K562 (cell line): ENCODE results near the gene KLK2. TPM values are rescaled to one million over a fixed set of nuclear protein-coding genes. Genes with fewer than 3 reads are reported as not detected.
A peak's percentile ranks its signal among the peaks of the same experiment; 100 is the strongest.

ENCODE experiments used
- ATAC-seq: fragments of 200-7000 bp; cut with Tn5 transposase; 3 replicates; pipeline ENCODE4 v1.9.1; 2020; ENCODE audit warnings: moderate library complexity
- BruUV-seq: library from RNA; stranded (reverse); fragments of 400-500 nt; replicated peaks from 2 replicates; lab custom pipeline; 2021; lab: Mats Ljungman, UMichigan
- CTCF ChIA-PET: fragments of 300-600 bp; formaldehyde crosslinking; extraction: SDS; loops from one replicate; lab custom pipeline; 2021; ENCODE audit warnings: low intra/inter-chr PET ratio; lab: Yijun Ruan, JAX
- POLR2A ChIA-PET: fragments of 300-600, 350-650 bp; sonication (Branson Sonifier 250); formaldehyde crosslinking; extraction: SDS; loops from one replicate; lab custom pipeline; 2021; ENCODE audit warnings: antibody characterized with exemption, inconsistent platforms; lab: Yijun Ruan, JAX
- DNase-seq, 4 experiments: peaks; one replicate each; pipeline versions ENCODE4 v3.0.0 to v3.0.0-alpha.2; 2011 to 2018; ENCODE audit warnings: low spot score in 3 of 4, mixed read lengths in 3 of 4; ENCODE audit errors: extremely low read depth in 1 of 4
- FAIRE-seq: peaks from 2 replicates; lab custom pipeline; 2011; peaks lifted over from hg19 to GRCh38; lab: Jason Lieb, UNC
- H2AFZ ChIP-seq: 2 replicates; pipeline ENCODE4 v1.6.0; 2011; ENCODE audit warnings: low read depth, low read length, control low read depth, inconsistent platforms
- H3K27ac ChIP-seq: fragments of 200-600 bp; 3 replicates; pipeline ENCODE4 v1.8.0; 2011; ENCODE audit warnings: low read depth, mild to moderate bottlenecking, control low read depth, inconsistent platforms, low read length, moderate library complexity, mixed read lengths; ENCODE audit errors: extremely low read depth
- H3K27me3 ChIP-seq, 2 experiments: fragments of 300-600 bp in 1 of 2; 2 replicates in 1 of 2; 3 replicates in 1 of 2; pipeline versions ENCODE4 v1.6.0 to v1.8.0; 2011; ENCODE audit warnings: inconsistent platforms in 2 of 2, low read length in 2 of 2, mild to moderate bottlenecking in 1 of 2, mixed read lengths in 1 of 2, moderate library complexity in 1 of 2; ENCODE audit not compliant: control insufficient read depth in 2 of 2, insufficient read depth in 2 of 2
- H3K36me3 ChIP-seq: fragments of 300-600 bp; 3 replicates; pipeline ENCODE4 v1.8.0; 2011; ENCODE audit warnings: mild to moderate bottlenecking, low read length, inconsistent platforms; ENCODE audit not compliant: control insufficient read depth, insufficient read depth
- H3K4me1 ChIP-seq, 2 experiments: fragments of 200-600 bp in 1 of 2; replicated peaks in 1 of 2; 2 replicates in 1 of 2; 3 replicates in 1 of 2; pipeline versions ENCODE4 v1.5.1 to v1.8.0; 2011; ENCODE audit warnings: inconsistent platforms in 2 of 2, low read length in 2 of 2, mild to moderate bottlenecking in 1 of 2, mixed read lengths in 1 of 2, moderate library complexity in 1 of 2; ENCODE audit not compliant: control insufficient read depth in 2 of 2, insufficient read depth in 2 of 2
- H3K4me2 ChIP-seq: 2 replicates; pipeline ENCODE4 v1.6.1; 2011; ENCODE audit warnings: low read length, control low read depth, inconsistent platforms, mixed read lengths; ENCODE audit not compliant: insufficient read depth
- H3K4me3 ChIP-seq: fragments of 200-600 bp; sonication (generic), shearing (Covaris generic); 2 replicates; pipeline ENCODE4 v1.5.1; 2016; ENCODE audit warnings: control low read depth, inconsistent platforms
- H3K79me2 ChIP-seq: fragments of 200-600 bp; 3 replicates; pipeline ENCODE4 v1.8.0; 2011; ENCODE audit warnings: low read length, inconsistent platforms; ENCODE audit not compliant: control insufficient read depth, insufficient read depth
- H3K9ac ChIP-seq, 2 experiments: 2 replicates each; pipeline versions ENCODE4 v1.6.0 to v1.6.1; 2011; ENCODE audit warnings: low read depth in 2 of 2, low read length in 2 of 2, control low read depth in 1 of 2, inconsistent platforms in 1 of 2, mild to moderate bottlenecking in 1 of 2, mixed read lengths in 1 of 2; ENCODE audit not compliant: insufficient read depth in 1 of 2
- H3K9me1 ChIP-seq: one replicate; pipeline ENCODE4 v1.6.0; 2011; ENCODE audit warnings: inconsistent platforms, mild to moderate bottlenecking, low read length, moderate library complexity; ENCODE audit not compliant: control insufficient read depth, insufficient read depth
- H3K9me3 ChIP-seq: replicated peaks from 2 replicates; pipeline ENCODE4 v1.5.1; 2011; ENCODE audit warnings: low read depth, low read length, inconsistent platforms; ENCODE audit not compliant: control insufficient read depth, insufficient read depth
- H4K20me1 ChIP-seq: replicated peaks from 2 replicates; pipeline ENCODE4 v1.6.1; 2011; ENCODE audit warnings: low read length, inconsistent platforms, mixed read lengths; ENCODE audit not compliant: control insufficient read depth, insufficient read depth
- CCNT2 ChIP-seq: IDR thresholded peaks from 2 replicates; pipeline ENCODE4 v1.6.1; 2011; ENCODE audit warnings: borderline replicate concordance, low read depth, mild to moderate bottlenecking, moderate library complexity, mixed read lengths, low read length; ENCODE audit not compliant: insufficient read length; ENCODE audit errors: extremely low read depth
- CREM ChIP-seq: IDR thresholded peaks from 2 replicates; pipeline ENCODE4 v1.6.1; 2014; ENCODE audit warnings: antibody characterized with exemption, low read depth
- EHMT2 ChIP-seq: fragments of 450-650 bp; IDR thresholded peaks from 2 replicates; pipeline ENCODE4 v1.6.1; 2018; ENCODE audit warnings: antibody characterized with exemption
- ESRRA ChIP-seq: fragments of 450-650 bp; IDR thresholded peaks from 2 replicates; pipeline ENCODE4 v1.6.1; 2014; ENCODE audit warnings: low read depth, mild to moderate bottlenecking, moderate library complexity, borderline replicate concordance
- EZH2 ChIP-seq: IDR thresholded peaks from 2 replicates; pipeline ENCODE4 v1.6.1; 2012; ENCODE audit warnings: low read depth, mild to moderate bottlenecking, inconsistent platforms, low read length, borderline replicate concordance
- FOXJ3 ChIP-seq: sonication (generic); formaldehyde crosslinking; IDR thresholded peaks from 2 replicates; pipeline ENCODE4 v1.4.0; 2020; ENCODE audit warnings: mild to moderate bottlenecking, missing genetic modification reagents
- JUN ChIP-seq, 2 experiments: sonication (generic) in 1 of 2; formaldehyde crosslinking in 1 of 2; IDR thresholded peaks; 2 replicates each; pipeline versions ENCODE4 v1.6.1 to v1.8.0; 2012 to 2022; ENCODE audit warnings: borderline replicate concordance in 2 of 2, mild to moderate bottlenecking in 2 of 2, improper control_type of control experiment in 1 of 2, low read depth in 1 of 2, low read length in 1 of 2, missing genetic modification reagents in 1 of 2
- JUNB ChIP-seq: fragments of 450-650 bp; formaldehyde crosslinking; conservative IDR thresholded peaks from 2 replicates; pipeline ENCODE4 v1.4.0; 2020; ENCODE audit warnings: mild to moderate bottlenecking
- MLX ChIP-seq, 2 experiments: fragments of 450-650 bp in 1 of 2; sonication (generic) in 1 of 2; formaldehyde crosslinking; conservative IDR thresholded peaks; 2 replicates each; pipeline versions ENCODE4 v1.4.0 to v1.8.1; 2020 to 2022; ENCODE audit warnings: mild to moderate bottlenecking in 1 of 2, missing genetic modification reagents in 1 of 2
- NR3C1 ChIP-seq: sonication (generic); formaldehyde crosslinking; IDR thresholded peaks from 2 replicates; pipeline ENCODE4 v1.8.1; 2022; ENCODE audit warnings: missing genetic modification reagents
- POLR2H ChIP-seq: IDR thresholded peaks from 2 replicates; pipeline ENCODE4 v1.6.1; 2016; ENCODE audit warnings: missing genetic modification characterization, low read depth, mild to moderate bottlenecking, control low read depth, missing compliant biosample characterization, moderate library complexity
- POU5F1 ChIP-seq: fragments of 150-350 bp; IDR thresholded peaks from 2 replicates; pipeline ENCODE4 v1.6.1; 2014; ENCODE audit warnings: borderline replicate concordance, low read length, low read depth, mild to moderate bottlenecking; ENCODE audit not compliant: partially characterized antibody
- RBM14 ChIP-seq: fragments of 200-400 bp; formaldehyde crosslinking; IDR thresholded peaks from 2 replicates; pipeline ENCODE4 v1.6.1; 2018; ENCODE audit warnings: low read depth, mild to moderate bottlenecking, low read length, moderate library complexity, borderline replicate concordance; ENCODE audit not compliant: insufficient read depth
- SMAD4 ChIP-seq: fragments of 250-450 bp; sonication (Bioruptor Pico); conservative IDR thresholded peaks from 2 replicates; pipeline ENCODE4 v1.8.0; 2021; ENCODE audit warnings: inconsistent platforms, mild to moderate bottlenecking, moderate library complexity
- SREBF1 ChIP-seq: fragments of 150-350 bp; IDR thresholded peaks from 2 replicates; pipeline ENCODE4 v1.6.1; 2014; ENCODE audit warnings: antibody characterized with exemption, low read depth, low read length, borderline replicate concordance
- THRB ChIP-seq: fragments of 450-650 bp; formaldehyde crosslinking; conservative IDR thresholded peaks from 2 replicates; pipeline ENCODE4 v1.4.0; 2022; ENCODE audit warnings: mild to moderate bottlenecking, missing genetic modification characterization
- ZFX ChIP-seq: sonication (generic); formaldehyde crosslinking; IDR thresholded peaks from 2 replicates; pipeline ENCODE4 v1.8.0; 2022; ENCODE audit warnings: mild to moderate bottlenecking, missing genetic modification reagents, moderate library complexity
- ZNF384 ChIP-seq: IDR thresholded peaks from 2 replicates; pipeline ENCODE4 v1.6.1; 2012; ENCODE audit warnings: low read depth, low read length, improper control_type of control experiment
- ZNF507 ChIP-seq: conservative IDR thresholded peaks from 2 replicates; pipeline ENCODE4 v1.6.1; 2017; ENCODE audit warnings: missing genetic modification characterization, missing compliant biosample characterization
- ZNF584 ChIP-seq: fragments of 200-800 bp; sonication (Bioruptor generic); IDR thresholded peaks from 2 replicates; pipeline ENCODE4 v1.6.1; 2016; ENCODE audit warnings: low read depth, mild to moderate bottlenecking, missing genetic modification characterization, missing compliant biosample characterization
- ZNF644 ChIP-seq: fragments of 200-800 bp; sonication (Bioruptor generic); IDR thresholded peaks from 2 replicates; pipeline ENCODE4 v1.6.1; 2016; ENCODE audit warnings: low read depth, missing genetic modification characterization, missing compliant biosample characterization
- WGBS: fragments of 100-300 bp; shearing (Covaris generic); methylation state at CpG from one replicate; pipeline ENCODE4 v1.1.6; 2016; ENCODE audit warnings: low coverage, mixed read lengths; ENCODE audit not compliant: insufficient coverage; ENCODE audit errors: missing lambda C conversion rate; 5-methylcytosine and 5-hydroxymethylcytosine counted together
- in situ Hi-C: fragments of 300-500 bp; cut with MboI; formaldehyde crosslinking; loops from 4 replicates; pipeline ENCODE4 v1.15.0; 2018; ENCODE audit warnings: inconsistent platforms, mixed read lengths
- intact Hi-C: fragments of 100-400 bp; cut with micrococcal nuclease; formaldehyde crosslinking; loops from 2 replicates; pipeline ENCODE4 v1.14.2; 2022
- polyA plus RNA-seq, 8 experiments: library from polyadenylated mRNA; depleted of rRNA in 4 of 8; stranded (reverse) in 5 of 8; unstranded in 3 of 8; fragments of >200 nt; fragmentation: Nextera tagmentation in 2 of 8; fragmentation: Illumina TruSeq in 1 of 8; extraction: Ambion mirVana in 2 of 8; extraction: Trizol in 1 of 8; gene quantifications; 2 replicates each; pipeline versions ENCODE4 v1.2.1 to v1.2.3, GENCODE V29; 2011 to 2014; ENCODE audit warnings: inconsistent platforms in 1 of 8, missing spikeins in 1 of 8
- total RNA-seq, 7 experiments: library from RNA; depleted of rRNA in 6 of 7; stranded (reverse); fragments of >200 nt in 6 of 7; fragmentation: Illumina TruSeq in 2 of 7; extraction: Trizol in 2 of 7; gene quantifications; 2 replicates each; pipeline versions ENCODE4 v1.2.1 to v1.2.3, GENCODE V29; 2011 to 2021; ENCODE audit warnings: low replicate concordance in 1 of 7

KLK2 gene
- total and polyA plus RNA-seq, 9 of the 15 experiments (the other 6 are each of a cell fraction or from before 2014, with no cell fraction given) = 0.11 to 0.47 (median 0.23) TPM; not detected in 1

- Histone ChIP-seq H3K27ac (no peak overlapping the region), H3K9me3 (0 out of 2 replicates have a peak, but pooled peaks cover 3% of the 10 kb centered on the region), H4K20me1 (no peaks in the 10 kb centered on the region), H3K4me3 (no peak overlapping the region), H3K27me3 (peaks cover 0 to 5% of the 10 kb centered on the region in 2 experiments; a peak in 2 of 5 replicates), H3K9ac (no peak overlapping the region), H3K36me3 (no peaks in the 10 kb centered on the region), H3K79me2 (no peaks in the 10 kb centered on the region), H2AFZ (peak overlapping the region; percentile 65), H3K4me2 (peak overlapping the region; percentile 6; the same call in 1 of the 2 replicates), H3K4me1 (peaks cover 0 to 11% of the 10 kb centered on the region in 2 experiments; a peak in 3 of 5 replicates), H3K9me1 (peaks cover 4% of the 10 kb centered on the region)
- DNase-seq (no peak), ATAC-seq (no peak), FAIRE-seq (peak; percentile 67)
- ChIA-PET POLR2A (no interaction called here), CTCF (no interaction called here)
- in situ Hi-C loops = no loop called here
- 25% methylated on average over 3 of the region's 3 CpGs for WGBS
- intact Hi-C loops = no loop called here
- no TSS peak for BruUV-seq
- TF ChIP-seq ZFX = no peak
- no peak for TF ChIP-seq CCNT2
- TF ChIP-seq THRB (CRISPR knock-in tag) = no peak
- no peak for TF ChIP-seq ZNF384
- no peak for TF ChIP-seq SREBF1
- peak; percentile 54 for TF ChIP-seq POLR2H (tag)
- 0 out of 2 replicates have a peak, but pooled peaks have one; percentile 11 for TF ChIP-seq CREM
- 0 out of 2 replicates have a peak, but pooled peaks have one; percentile 28 for TF ChIP-seq ESRRA
- TF ChIP-seq SMAD4 (CRISPR knock-in tag) = 0 out of 2 replicates have a peak, but pooled peaks have one; percentile 61
- no peak for TF ChIP-seq ZNF507 (tag)
- no peak for TF ChIP-seq FOXJ3 (CRISPR knock-in tag)
- no peak for TF ChIP-seq MLX (CRISPR knock-in tag; conservative IDR thresholded peaks at IDR 0.05)
- TF ChIP-seq ZNF584 (CRISPR knock-in tag) = peak; percentile 48; the same call in 1 of the 2 replicates
- TF ChIP-seq JUNB (CRISPR knock-in tag) = no peak
- no peak for TF ChIP-seq RBM14
- TF ChIP-seq ZNF644 (tag) = peak; percentile 44; the same call in 1 of the 2 replicates
- TF ChIP-seq EZH2 = no peak
- TF ChIP-seq NR3C1 (CRISPR knock-in tag) = no peak
- no peak for TF ChIP-seq JUN (IDR thresholded peaks at IDR 0.05; ENCODE audit: borderline replicate concordance, low read depth, low read length)
- no peak for TF ChIP-seq JUN (CRISPR knock-in tag; IDR thresholded peaks at IDR 0.05; ENCODE audit: borderline replicate concordance)
- no peak for TF ChIP-seq POU5F1
- peak; percentile 92 for TF ChIP-seq EHMT2
Measured at GRCh38 chr19:50899569-50899968, 26.3 kb downstream of the KLK2 start.
